Osteocyte (in vitro differentiated cells): ENCODE measurements around the gene SYS1. TPM values are rescaled to one million over a fixed set of nuclear protein-coding genes. Genes with fewer than 3 reads are reported as not detected.

Experiments
- DNase-seq: peaks from one replicate; pipeline ENCODE4 v3.0.0; 2021; ENCODE audit warnings: mixed read lengths; ENCODE audit not compliant: unreplicated experiment; ENCODE audit errors: extremely low spot score
- H3K27ac Mint-ChIP-seq: one replicate; pipeline ENCODE4 v1.8.0; 2021; ENCODE audit warnings: mild to moderate bottlenecking, mixed read lengths; ENCODE audit not compliant: unreplicated experiment
- H3K27me3 Mint-ChIP-seq: one replicate; pipeline ENCODE4 v1.8.0; 2021; ENCODE audit warnings: mixed read lengths; ENCODE audit not compliant: unreplicated experiment
- H3K36me3 Mint-ChIP-seq: one replicate; pipeline ENCODE4 v1.8.0; 2021; ENCODE audit warnings: mixed read lengths; ENCODE audit not compliant: unreplicated experiment
- H3K4me1 Mint-ChIP-seq: one replicate; pipeline ENCODE4 v1.8.0; 2021; ENCODE audit warnings: mixed read lengths; ENCODE audit not compliant: unreplicated experiment
- H3K4me3 Mint-ChIP-seq: one replicate; pipeline ENCODE4 v1.8.0; 2021; ENCODE audit warnings: mild to moderate bottlenecking, moderate library complexity, mixed read lengths; ENCODE audit not compliant: unreplicated experiment
- H3K9me3 Mint-ChIP-seq: one replicate; pipeline ENCODE4 v1.8.0; 2021; ENCODE audit warnings: mixed read lengths; ENCODE audit not compliant: unreplicated experiment
- total RNA-seq: library from RNA; stranded (reverse); gene quantifications from 2 replicates; pipeline ENCODE4 v1.2.1, GENCODE V29; 2021
- TF ChIP-seq, protein P1 (sequence below): fragments of 200-600 bp; sonication (generic); IDR thresholded peaks from 2 replicates; pipeline ENCODE4 v1.5.0; 2021; ENCODE audit warnings: antibody characterized with exemption, mild to moderate bottlenecking, moderate library complexity

The SYS1 gene
- total RNA-seq, 1 donor from 2014 or later: 23.7 TPM

DNA sequence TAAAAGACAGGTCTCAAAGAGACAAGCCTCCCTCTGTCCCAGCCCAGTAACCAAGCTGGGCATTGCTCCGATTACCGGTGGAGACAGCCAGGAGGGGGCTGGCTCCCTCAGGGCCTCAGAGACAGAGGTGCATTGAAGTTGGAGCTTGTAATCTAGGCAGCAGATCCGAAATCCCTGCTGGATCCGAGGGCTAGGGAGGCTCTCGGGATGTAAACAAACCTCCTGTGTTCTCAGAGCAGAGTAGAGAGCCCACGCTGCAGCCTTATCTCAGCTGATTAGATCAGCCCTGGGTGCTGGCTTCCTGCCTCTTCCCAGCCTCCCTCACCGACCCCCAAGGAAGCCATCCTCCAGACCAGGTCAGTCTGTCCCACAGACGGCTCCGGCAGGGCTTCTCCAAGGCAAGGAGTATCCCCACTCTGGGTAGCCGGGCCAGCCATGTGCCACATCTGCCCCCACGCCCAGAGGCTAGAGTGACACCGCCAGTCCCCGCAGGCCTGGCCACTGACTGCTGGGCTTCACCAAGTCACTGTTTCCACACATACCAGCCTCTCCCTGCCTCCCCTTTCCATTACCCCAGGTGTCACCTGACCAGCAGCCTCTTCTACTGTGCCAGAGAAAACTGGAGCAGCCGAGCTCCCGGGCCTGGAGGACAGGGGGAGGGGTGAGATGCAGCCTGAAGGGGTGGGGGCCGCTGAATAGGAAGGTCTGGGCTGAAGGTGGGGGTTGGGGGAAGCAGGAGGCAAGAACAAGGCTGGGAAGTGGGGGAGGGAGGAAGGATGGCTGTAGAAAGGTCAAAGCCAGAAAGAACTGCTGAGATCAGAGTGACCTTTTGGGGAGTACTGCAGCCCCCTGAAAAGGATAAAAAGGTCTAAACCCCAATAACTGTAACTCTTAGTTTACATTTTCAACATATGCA is 20.8 kb upstream of the SYS1 start:
- TF ChIP-seq, protein P1, sequence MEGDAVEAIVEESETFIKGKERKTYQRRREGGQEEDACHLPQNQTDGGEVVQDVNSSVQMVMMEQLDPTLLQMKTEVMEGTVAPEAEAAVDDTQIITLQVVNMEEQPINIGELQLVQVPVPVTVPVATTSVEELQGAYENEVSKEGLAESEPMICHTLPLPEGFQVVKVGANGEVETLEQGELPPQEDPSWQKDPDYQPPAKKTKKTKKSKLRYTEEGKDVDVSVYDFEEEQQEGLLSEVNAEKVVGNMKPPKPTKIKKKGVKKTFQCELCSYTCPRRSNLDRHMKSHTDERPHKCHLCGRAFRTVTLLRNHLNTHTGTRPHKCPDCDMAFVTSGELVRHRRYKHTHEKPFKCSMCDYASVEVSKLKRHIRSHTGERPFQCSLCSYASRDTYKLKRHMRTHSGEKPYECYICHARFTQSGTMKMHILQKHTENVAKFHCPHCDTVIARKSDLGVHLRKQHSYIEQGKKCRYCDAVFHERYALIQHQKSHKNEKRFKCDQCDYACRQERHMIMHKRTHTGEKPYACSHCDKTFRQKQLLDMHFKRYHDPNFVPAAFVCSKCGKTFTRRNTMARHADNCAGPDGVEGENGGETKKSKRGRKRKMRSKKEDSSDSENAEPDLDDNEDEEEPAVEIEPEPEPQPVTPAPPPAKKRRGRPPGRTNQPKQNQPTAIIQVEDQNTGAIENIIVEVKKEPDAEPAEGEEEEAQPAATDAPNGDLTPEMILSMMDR: no peak
- H3K27me3 Mint-ChIP-seq: no peaks in the 10 kb centered on the region
- no peak for DNase-seq
- peak overlapping the region; percentile 89 for H3K27ac Mint-ChIP-seq
- H3K36me3 Mint-ChIP-seq: peaks cover 2% of the 10 kb centered on the region
- H3K9me3 Mint-ChIP-seq: no peaks in the 10 kb centered on the region
- peaks cover 93% of the 10 kb centered on the region for H3K4me1 Mint-ChIP-seq
- peak overlapping the region; percentile 18 for H3K4me3 Mint-ChIP-seq

GRCh38 chr20:45342855-45343531 is 20.0 kb upstream of the SYS1 start:
- H3K27me3 Mint-ChIP-seq: no peaks in the 10 kb centered on the region
- H3K36me3 Mint-ChIP-seq: peaks cover 2% of the 10 kb centered on the region
- H3K4me3 Mint-ChIP-seq: no peak overlapping the region
- peaks cover 90% of the 10 kb centered on the region for H3K4me1 Mint-ChIP-seq
- TF ChIP-seq, protein P1: no peak
- H3K9me3 Mint-ChIP-seq: no peaks in the 10 kb centered on the region
- DNase-seq: no peak
- H3K27ac Mint-ChIP-seq: peak overlapping the region; percentile 89

GRCh38 chr20:45343532-45344167 is 19.3 kb upstream of the SYS1 start:
- Mint-ChIP-seq H3K9me3 (no peaks in the 10 kb centered on the region), H3K4me1 (peaks cover 86% of the 10 kb centered on the region), H3K36me3 (peaks cover 2% of the 10 kb centered on the region), H3K27ac (peak overlapping the region; percentile 89), H3K4me3 (no peak overlapping the region), H3K27me3 (no peaks in the 10 kb centered on the region)
- no peak for DNase-seq
- TF ChIP-seq, protein P1: no peak

GRCh38 chr20:45344168-45344860 is 18.6 kb upstream of the SYS1 start:
- Mint-ChIP-seq H3K4me1 (peaks cover 80% of the 10 kb centered on the region), H3K27ac (peak overlapping the region; percentile 89), H3K27me3 (no peaks in the 10 kb centered on the region), H3K36me3 (peaks cover 2% of the 10 kb centered on the region), H3K9me3 (no peaks in the 10 kb centered on the region), H3K4me3 (peak overlapping the region; percentile 32)
- TF ChIP-seq, protein P1: no peak
- DNase-seq: no peak
